ENCODE data around the gene SEMA4B.
A peak's percentile ranks its signal among the peaks of the same experiment; 100 is the strongest.
"Not testable (repeated sequence)": the region's sequence is repeated elsewhere in the genome, so short reads cannot be mapped to it uniquely, and the experiment has no call there.

Gene SEMA4B

GRCh38 chr15:90239371-90239770 is 38.2 kb downstream of the SEMA4B start:
- TF ChIP-seq POLR2A (IDR thresholded peaks at IDR 0.05; ENCODE audit: low read depth, low read length) (no peak), PAX5 (IDR thresholded peaks at IDR 0.05; ENCODE audit: insufficient read depth, low read length, severe bottlenecking) (no peak), POU2F2 (IDR thresholded peaks at IDR 0.05; ENCODE audit: low read depth, low read length) (no peak), POLR2AphosphoS5 (IDR thresholded peaks at IDR 0.05; ENCODE audit: low read depth, low read length) (no peak), SPI1 (IDR thresholded peaks at IDR 0.05; ENCODE audit: low read depth, low read length) (no peak), TAF1 (IDR thresholded peaks at IDR 0.05; ENCODE audit: low read depth, low read length) (no peak)
- FAIRE-seq, result no peak
- DNase-seq (ENCODE audit: insufficient read length, low spot score), result no peak

GRCh38 chr15:90240856-90241255 is 39.7 kb downstream of the SEMA4B start:
- TF ChIP-seq PAX5 (IDR thresholded peaks at IDR 0.05; ENCODE audit: insufficient read depth, low read length, severe bottlenecking), result no peak
- no peak for TF ChIP-seq POU2F2 (IDR thresholded peaks at IDR 0.05; ENCODE audit: low read depth, low read length)
- no peak for TF ChIP-seq POLR2A (IDR thresholded peaks at IDR 0.05; ENCODE audit: low read depth, low read length)
- TF ChIP-seq SPI1 (IDR thresholded peaks at IDR 0.05; ENCODE audit: low read depth, low read length), result no peak
- TF ChIP-seq POLR2AphosphoS5 (IDR thresholded peaks at IDR 0.05; ENCODE audit: low read depth, low read length), result no peak
- no peak for TF ChIP-seq TAF1 (IDR thresholded peaks at IDR 0.05; ENCODE audit: low read depth, low read length)
- FAIRE-seq (no peak), DNase-seq (ENCODE audit: insufficient read length, low spot score) (no peak)

- DNase-seq (ENCODE audit: insufficient read length, low spot score) (no peak), FAIRE-seq (no peak)
- TF ChIP-seq TAF1 (IDR thresholded peaks at IDR 0.05; ENCODE audit: low read depth, low read length) (no peak), SPI1 (IDR thresholded peaks at IDR 0.05; ENCODE audit: low read depth, low read length) (no peak), POLR2A (IDR thresholded peaks at IDR 0.05; ENCODE audit: low read depth, low read length) (no peak)
Observed at GRCh38 chr15:90241343-90242192, 40.4 kb downstream of the SEMA4B start.

GRCh38 chr15:90243943-90244639 is 43.0 kb downstream of the SEMA4B start:
- TF ChIP-seq POU2F2 (IDR thresholded peaks at IDR 0.05; ENCODE audit: low read depth, low read length) (no peak), POLR2AphosphoS5 (IDR thresholded peaks at IDR 0.05; ENCODE audit: low read depth, low read length) (no peak), POLR2A (IDR thresholded peaks at IDR 0.05; ENCODE audit: low read depth, low read length) (no peak), PAX5 (IDR thresholded peaks at IDR 0.05; ENCODE audit: insufficient read depth, low read length, severe bottlenecking) (no peak), SPI1 (IDR thresholded peaks at IDR 0.05; ENCODE audit: low read depth, low read length) (no peak), TAF1 (IDR thresholded peaks at IDR 0.05; ENCODE audit: low read depth, low read length) (no peak)
- FAIRE-seq (no peak), DNase-seq (ENCODE audit: insufficient read length, low spot score) (no peak)

- DNase-seq (ENCODE audit: insufficient read length, low spot score) (no peak), FAIRE-seq (no peak)
- TF ChIP-seq POLR2A (IDR thresholded peaks at IDR 0.05; ENCODE audit: low read depth, low read length), result no peak
Observed at GRCh38 chr15:90248789-90249202, 47.7 kb downstream of the SEMA4B start.

GRCh38 chr15:90249203-90249863 is 48.2 kb downstream of the SEMA4B start, which contains the start of gene TTLL13:
Gene TTLL13, plus strand, starts transcription at chr15:90249556. Its CDS starts 1,075 bp downstream, at chr15:90250631.
- DNase-seq (ENCODE audit: insufficient read length, low spot score) (peak; percentile 60), FAIRE-seq (peak; percentile 13)
- TF ChIP-seq SPI1 (IDR thresholded peaks at IDR 0.05; ENCODE audit: low read depth, low read length), result 0 out of 2 replicates have a peak, but pooled peaks have one; percentile 19
- no peak for TF ChIP-seq POLR2A (IDR thresholded peaks at IDR 0.05; ENCODE audit: low read depth, low read length)

- TF ChIP-seq SPI1 (IDR thresholded peaks at IDR 0.05; ENCODE audit: low read depth, low read length) (no peak), POU2F2 (IDR thresholded peaks at IDR 0.05; ENCODE audit: low read depth, low read length) (no peak), TAF1 (IDR thresholded peaks at IDR 0.05; ENCODE audit: low read depth, low read length) (no peak), PAX5 (IDR thresholded peaks at IDR 0.05; ENCODE audit: insufficient read depth, low read length, severe bottlenecking) (no peak), POLR2A (IDR thresholded peaks at IDR 0.05; ENCODE audit: low read depth, low read length) (no peak), POLR2AphosphoS5 (IDR thresholded peaks at IDR 0.05; ENCODE audit: low read depth, low read length) (no peak)
- no peak for FAIRE-seq
- no peak for DNase-seq (ENCODE audit: insufficient read length, low spot score)
Observed at GRCh38 chr15:90257776-90258175, 56.6 kb downstream of the SEMA4B start.

- peak; percentile 43 for FAIRE-seq
- no peak for DNase-seq (ENCODE audit: insufficient read length, low spot score)
- TF ChIP-seq POLR2AphosphoS5 (IDR thresholded peaks at IDR 0.05; ENCODE audit: low read depth, low read length) (no peak), PAX5 (IDR thresholded peaks at IDR 0.05; ENCODE audit: insufficient read depth, low read length, severe bottlenecking) (no peak), TAF1 (IDR thresholded peaks at IDR 0.05; ENCODE audit: low read depth, low read length) (no peak), POLR2A (IDR thresholded peaks at IDR 0.05; ENCODE audit: low read depth, low read length) (no peak), SPI1 (IDR thresholded peaks at IDR 0.05; ENCODE audit: low read depth, low read length) (no peak), POU2F2 (IDR thresholded peaks at IDR 0.05; ENCODE audit: low read depth, low read length) (no peak)
Observed at GRCh38 chr15:90259524-90259923, 58.4 kb downstream of the SEMA4B start.

GRCh38 chr15:90260731-90261130 is 59.6 kb downstream of the SEMA4B start:
- DNase-seq (ENCODE audit: insufficient read length, low spot score), result not testable (repeated sequence)

GRCh38 chr15:90261811-90262210 is 60.7 kb downstream of the SEMA4B start:
- TF ChIP-seq PAX5 (IDR thresholded peaks at IDR 0.05; ENCODE audit: insufficient read depth, low read length, severe bottlenecking) (no peak), TAF1 (IDR thresholded peaks at IDR 0.05; ENCODE audit: low read depth, low read length) (no peak), POLR2AphosphoS5 (IDR thresholded peaks at IDR 0.05; ENCODE audit: low read depth, low read length) (no peak), SPI1 (IDR thresholded peaks at IDR 0.05; ENCODE audit: low read depth, low read length) (no peak), POLR2A (IDR thresholded peaks at IDR 0.05; ENCODE audit: low read depth, low read length) (no peak), POU2F2 (IDR thresholded peaks at IDR 0.05; ENCODE audit: low read depth, low read length) (no peak)
- DNase-seq (ENCODE audit: insufficient read length, low spot score) (no peak), FAIRE-seq (no peak)

More at GRCh38 chr15:90260731-90261130, 59.6 kb downstream of the SEMA4B start:
- not testable (repeated sequence) for FAIRE-seq
